Thyroid gland (tissue), 4 donors: ENCODE results near the gene CDC14B.

ENCODE experiments used
- POLR2A ChIP-seq, 2 donors: fragments of 450-650 bp; IDR thresholded peaks; one replicate each; pipeline ENCODE4 v1.6.1; 2017; ENCODE audit warnings: antibody characterized with exemption in 2 of 2, mild to moderate bottlenecking in 2 of 2, moderate library complexity in 1 of 2
- TF ChIP-seq, protein P1 (sequence below), 6 experiments: fragments of 200-600 bp in 3 of 6; fragments of 450-650 bp in 3 of 6; sonication (generic) in 3 of 6; IDR thresholded peaks; one replicate each; pipeline ENCODE4 v1.5.1; 2016 to 2019; ENCODE audit warnings: antibody characterized with exemption in 6 of 6, mild to moderate bottlenecking in 2 of 6, inconsistent platforms in 1 of 6, moderate library complexity in 1 of 6

DNA sequence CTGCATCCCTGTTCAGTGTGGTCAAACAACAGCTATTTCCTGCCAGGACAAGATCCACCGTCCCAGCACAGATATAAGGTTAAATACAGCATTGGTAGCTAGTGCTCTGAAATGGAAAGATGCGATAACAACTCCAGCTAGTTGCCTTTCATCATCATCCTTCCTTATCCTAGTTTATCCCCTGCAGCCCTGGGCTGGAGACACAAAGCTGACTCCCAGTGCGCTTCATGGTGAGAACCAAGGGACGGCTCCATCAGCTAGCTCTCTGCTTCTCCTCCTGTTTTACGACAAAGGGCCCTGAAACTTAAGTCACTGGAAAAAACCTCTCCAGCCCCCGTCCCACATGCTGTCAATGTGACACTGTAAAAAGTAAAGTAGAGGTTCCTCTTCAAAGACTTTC, 37.9 kb downstream of the CDC14B start:
- TF ChIP-seq POLR2A (IDR thresholded peaks at IDR 0.05), result no peak
- TF ChIP-seq, protein P1, sequence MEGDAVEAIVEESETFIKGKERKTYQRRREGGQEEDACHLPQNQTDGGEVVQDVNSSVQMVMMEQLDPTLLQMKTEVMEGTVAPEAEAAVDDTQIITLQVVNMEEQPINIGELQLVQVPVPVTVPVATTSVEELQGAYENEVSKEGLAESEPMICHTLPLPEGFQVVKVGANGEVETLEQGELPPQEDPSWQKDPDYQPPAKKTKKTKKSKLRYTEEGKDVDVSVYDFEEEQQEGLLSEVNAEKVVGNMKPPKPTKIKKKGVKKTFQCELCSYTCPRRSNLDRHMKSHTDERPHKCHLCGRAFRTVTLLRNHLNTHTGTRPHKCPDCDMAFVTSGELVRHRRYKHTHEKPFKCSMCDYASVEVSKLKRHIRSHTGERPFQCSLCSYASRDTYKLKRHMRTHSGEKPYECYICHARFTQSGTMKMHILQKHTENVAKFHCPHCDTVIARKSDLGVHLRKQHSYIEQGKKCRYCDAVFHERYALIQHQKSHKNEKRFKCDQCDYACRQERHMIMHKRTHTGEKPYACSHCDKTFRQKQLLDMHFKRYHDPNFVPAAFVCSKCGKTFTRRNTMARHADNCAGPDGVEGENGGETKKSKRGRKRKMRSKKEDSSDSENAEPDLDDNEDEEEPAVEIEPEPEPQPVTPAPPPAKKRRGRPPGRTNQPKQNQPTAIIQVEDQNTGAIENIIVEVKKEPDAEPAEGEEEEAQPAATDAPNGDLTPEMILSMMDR (IDR thresholded peaks at IDR 0.05), result no peak
